GM21381 (cell line): ENCODE results near the gene NSFL1C.
"Not testable (repeated sequence)": the region's sequence is repeated elsewhere in the genome, so short reads cannot be mapped to it uniquely, and the experiment has no call there.

Source experiments
- ATAC-seq: cut with Tn5 transposase; IDR thresholded peaks from one replicate; pipeline ENCODE4 v1.9.1; 2021; ENCODE audit warnings: mild to moderate bottlenecking, moderate library complexity; ENCODE audit not compliant: unreplicated experiment

Gene NSFL1C

DNA sequence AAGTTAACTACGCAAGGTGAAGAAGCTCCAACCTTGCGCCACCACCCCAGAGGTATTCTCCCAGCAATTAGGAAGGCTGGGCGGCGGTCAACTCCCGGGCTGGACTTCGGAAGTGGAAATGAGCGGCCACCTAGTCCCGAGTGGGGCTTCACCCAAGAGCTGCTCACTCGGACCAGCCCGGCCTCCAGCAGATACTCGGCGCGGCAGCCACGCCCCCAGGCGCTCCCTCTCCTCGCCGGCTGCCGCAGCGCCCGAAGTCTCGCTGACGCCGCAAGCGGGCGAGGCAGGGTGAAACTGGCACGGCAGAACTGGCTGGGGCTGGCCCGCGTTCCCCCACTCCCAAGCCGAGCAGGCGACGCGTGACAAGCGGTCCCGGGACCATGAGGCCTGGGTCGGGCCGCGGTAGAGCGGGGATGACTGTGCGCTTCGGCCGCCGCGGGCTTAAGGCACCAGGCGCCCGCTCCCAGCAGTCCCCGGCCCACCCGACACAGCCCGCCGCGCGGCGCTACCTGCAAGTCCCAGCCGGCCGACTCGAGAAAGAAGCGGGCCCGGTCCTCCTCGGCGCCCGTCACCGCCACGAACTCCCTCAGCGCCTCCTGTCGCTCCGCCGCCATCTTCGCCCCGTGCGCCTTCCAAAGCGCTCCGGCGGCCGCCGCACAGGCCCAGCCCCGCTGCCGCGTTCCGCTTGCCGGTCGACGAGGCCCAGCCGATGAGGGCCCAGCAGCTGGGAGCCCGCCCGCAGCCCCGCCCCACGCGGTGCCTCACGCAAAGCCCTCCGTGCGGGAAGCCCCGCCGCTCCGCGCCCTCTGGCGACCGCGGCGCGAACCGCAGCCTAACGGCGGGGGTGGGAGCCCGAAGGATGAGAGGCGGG is at the start of gene NSFL1C:
NSFL1C (minus strand) TSS at position 639 of the 871 bp plus-strand sequence; CDS start at position 614, 25 bp downstream.
- ATAC-seq: peak; percentile 90

DNA sequence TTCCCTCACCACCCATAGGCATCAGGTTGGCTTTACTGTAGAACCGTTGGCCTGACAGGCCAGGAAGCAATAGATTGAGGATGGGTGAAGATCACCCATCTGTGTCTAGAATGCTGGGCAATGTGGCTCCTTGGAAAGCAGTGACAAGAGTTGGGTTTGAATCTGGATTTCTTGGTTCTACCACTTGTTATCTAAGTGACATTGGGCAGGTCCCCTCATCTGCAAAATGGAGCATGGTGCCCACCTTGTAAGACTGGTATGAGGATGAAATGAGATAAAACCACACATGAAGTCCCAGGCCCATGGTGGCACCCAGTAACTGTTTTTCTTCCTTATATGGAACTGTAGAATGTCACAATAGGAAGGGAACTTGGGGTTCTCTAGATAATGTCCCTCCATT is 47.2 kb upstream of the NSFL1C start:
- no peak for ATAC-seq

DNA sequence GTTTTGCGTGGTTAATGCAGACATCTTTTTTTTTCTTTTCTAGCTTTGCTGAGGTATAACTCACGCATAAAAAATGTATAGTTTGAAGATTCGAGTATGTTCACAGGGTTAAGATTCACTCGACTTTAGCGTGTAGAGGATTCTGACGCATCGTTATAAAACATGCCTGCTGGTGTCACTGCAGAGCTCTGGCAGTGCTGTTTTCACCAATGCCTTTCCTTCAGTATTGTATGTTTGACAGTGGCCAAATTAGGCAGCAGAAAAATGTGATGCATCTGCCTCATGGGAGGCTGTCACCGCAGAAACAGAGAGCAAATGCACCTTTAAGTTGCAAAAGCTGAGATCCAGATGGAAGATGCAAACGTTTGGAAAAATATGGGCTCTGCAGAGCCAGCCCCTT is 42.6 kb upstream of the NSFL1C start:
- no peak for ATAC-seq

DNA sequence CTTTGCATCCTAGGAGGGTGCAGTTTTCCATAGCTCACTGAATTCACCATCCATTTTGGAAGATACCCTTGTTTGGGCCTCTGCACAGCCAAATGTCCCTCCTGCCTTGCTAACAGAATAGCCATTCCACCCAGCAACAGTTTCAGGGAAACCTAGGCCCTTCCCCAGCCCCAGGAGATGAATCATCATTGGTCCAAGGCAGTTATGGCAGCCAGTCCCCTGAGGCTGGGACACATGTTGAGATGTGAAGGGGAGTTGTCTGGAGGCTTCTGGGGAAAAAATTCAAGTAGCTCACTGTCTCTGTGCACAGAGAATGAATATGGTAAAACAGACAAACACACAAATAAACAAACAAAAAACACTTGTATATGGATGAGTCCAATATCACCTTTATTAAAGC is 41.9 kb upstream of the NSFL1C start:
- no peak for ATAC-seq

DNA sequence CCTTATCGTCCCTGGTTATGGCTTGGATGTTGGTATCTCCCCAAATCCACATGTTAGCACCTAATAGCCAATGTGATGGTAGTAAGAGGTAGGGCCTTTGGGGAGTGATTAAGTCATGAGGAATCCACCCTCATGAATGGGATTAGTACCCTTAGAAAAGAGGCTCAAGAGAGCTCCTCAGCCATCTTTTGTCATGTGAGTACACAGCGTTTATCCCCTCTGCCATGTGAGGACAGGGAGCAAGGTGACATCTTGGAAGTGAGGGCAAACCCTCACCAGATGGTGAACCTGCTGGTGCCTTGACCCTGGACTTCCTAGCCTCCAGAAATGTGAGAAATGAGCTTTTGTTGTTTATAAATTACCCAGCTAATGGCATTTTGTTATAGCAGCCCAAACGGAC is 40.6 kb upstream of the NSFL1C start:
- no peak for ATAC-seq

DNA sequence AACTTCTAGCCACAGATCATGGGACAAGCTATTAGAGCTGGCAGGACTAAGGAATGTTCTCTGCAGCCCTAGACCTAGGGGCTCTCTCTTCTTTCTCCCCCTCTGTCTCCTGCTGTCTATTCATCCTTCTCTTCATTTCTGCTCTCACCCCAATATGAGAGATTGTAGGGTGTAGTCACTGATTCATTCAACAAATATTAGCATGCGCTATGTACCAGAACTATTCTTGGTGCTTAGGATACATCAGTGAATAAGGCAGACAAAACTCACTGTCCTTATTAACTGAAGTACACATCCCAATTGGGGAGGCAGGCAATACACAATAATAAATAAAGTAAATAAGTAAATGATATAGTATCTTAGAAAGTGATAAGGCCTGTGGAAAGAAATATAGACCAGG is 39.2 kb upstream of the NSFL1C start:
- ATAC-seq: no peak

DNA sequence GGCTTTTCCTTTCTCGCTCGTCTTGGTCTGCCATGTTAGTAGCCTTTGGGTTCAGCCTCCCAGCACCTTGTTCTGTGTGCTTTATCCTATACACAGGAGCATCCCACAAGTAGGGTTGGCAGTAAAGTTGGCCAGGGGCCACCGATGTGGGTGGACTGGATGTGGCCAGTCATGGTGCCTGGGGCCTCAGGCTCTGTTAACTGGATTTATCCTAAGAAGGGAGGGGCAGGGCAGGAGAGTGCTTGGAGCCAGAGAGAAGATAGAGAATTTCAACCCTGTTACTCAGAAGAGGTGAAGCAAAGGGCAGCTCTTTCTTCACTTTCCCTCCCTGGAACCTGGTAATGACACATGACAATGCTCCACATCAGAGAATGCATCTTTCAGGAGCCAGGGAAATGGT is 38.7 kb upstream of the NSFL1C start:
- no peak for ATAC-seq

DNA sequence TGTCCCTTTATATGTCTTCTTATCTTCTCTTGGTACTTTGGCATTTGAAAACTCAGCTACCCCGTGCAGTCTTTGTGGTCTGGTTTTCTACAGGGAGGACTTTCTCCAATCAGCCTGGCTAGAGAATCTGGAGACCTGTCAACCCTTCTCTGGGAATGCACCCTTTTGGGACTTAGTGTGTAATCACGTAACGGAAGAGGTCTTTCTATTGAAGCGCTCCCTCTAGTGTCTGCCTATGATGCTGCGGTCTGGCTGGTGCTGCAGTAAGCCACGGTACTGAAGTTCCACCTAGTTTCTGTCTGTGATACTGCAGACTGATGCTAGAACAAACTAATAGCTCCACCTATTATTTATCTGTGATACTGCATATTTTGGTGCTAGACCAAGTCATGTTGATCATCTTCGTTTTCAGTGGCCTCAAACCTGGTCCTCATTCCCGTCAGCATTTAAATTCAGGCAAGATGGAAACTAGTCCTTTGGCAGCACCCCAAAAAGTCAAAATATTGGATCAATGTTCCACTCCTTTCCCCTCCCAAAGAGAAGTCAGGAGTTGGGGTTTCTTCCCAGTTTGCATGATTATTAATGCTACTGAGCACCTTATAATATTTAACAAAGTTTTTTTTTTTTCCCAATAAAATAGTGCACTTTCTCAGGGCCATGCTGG is 37.0 kb upstream of the NSFL1C start:
- ATAC-seq: peak; percentile 91

DNA sequence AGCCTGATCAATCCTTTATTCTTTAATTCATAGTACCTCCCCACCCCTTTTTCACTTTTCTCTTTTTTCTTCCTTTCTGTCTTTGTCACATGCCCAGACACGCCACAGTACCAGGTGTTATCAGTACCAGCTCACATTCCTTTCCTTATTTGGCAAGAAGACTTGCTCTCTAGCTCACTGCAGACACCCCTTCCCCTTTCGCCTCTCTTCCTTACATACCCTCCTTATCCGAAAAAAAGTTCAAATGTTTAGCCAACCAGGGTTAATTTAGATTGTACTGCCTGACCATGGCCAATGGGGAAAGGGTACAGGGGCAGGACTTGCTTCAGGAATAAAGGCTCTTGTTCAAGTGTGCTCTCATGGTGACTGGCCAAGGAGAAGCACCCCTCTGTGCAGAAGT is 33.8 kb upstream of the NSFL1C start:
- ATAC-seq: no peak

DNA sequence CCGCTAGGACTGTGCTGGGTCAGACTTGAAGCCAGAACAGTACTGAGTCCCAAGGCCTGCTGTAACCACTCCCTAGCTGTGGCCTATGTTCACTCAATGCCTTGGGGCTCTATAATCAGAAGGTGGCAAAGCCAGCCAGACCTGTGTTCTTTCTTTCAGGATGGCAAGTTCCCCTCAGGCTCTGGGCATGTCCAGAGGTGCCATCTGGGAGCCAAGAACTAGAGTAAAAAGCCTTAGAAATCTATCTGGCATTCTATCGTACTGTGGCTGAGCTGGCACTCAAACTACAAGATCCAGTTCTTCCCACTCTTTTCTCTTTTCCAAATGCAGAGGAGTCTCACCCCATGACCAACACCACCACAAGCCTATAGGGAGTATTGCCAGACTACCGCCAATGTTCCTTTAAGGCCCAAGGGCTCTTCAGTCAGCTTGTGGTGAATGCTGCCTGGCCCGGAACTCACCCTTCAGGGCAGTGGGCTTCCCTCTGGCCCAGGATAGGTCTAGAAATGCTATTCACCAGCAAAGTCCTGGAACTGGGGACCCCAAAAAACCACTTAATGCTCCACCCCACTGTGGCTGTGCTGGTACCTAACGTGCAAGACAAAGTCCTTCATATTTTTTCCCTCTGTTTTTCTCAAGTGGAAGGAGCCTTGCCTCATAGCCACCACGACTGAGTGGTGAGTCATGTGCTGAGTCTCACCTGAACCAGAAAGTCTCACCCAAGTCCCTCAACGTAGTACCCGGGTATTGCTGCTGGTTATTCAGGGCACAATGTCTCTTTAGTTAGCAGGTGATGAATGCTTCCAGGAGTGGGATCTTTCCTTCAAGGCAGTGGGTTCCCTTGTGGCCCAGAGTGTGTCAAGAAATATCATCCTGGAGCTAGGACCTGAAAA is 33.1 kb upstream of the NSFL1C start:
- no peak for ATAC-seq

DNA sequence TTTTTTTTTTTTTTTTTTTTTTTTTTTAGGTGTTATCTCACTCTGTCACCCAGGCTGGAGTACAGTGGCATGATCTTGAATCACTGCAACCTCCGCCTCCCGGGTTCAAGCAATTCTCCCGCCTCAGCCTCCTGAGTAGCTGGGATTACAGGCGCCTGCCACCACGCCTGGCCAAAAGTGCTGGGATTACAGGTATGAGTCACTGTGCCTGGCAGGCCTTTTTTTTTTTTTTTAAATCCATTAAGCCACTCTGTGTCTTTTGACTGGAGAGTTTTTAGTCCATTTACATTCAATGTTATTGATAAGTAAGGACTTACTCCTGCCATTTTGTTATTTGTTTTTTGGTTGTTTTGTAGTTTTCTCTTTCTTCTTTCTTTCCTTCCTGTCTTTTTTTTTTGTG is 30.7 kb upstream of the NSFL1C start:
- ATAC-seq: not testable (repeated sequence)

DNA sequence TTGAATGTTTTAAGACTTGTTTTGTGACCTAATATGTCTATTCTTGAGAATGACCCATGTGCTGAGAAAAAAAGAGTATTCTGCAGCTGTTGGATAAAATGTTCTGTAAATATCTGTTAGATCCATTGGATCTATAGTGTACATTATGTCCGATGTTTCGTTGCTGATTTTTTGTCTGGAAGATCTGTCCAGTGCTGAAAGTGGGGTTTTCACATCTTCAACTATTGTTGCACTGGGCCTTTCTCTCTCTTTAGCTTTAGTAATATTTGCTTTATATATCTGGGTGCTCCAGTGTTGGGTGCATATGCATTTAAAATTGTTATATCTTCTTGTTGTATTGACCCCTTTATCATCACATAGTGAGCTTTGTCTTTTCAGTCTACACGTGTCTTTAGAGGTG is 30.3 kb upstream of the NSFL1C start:
- no peak for ATAC-seq

DNA sequence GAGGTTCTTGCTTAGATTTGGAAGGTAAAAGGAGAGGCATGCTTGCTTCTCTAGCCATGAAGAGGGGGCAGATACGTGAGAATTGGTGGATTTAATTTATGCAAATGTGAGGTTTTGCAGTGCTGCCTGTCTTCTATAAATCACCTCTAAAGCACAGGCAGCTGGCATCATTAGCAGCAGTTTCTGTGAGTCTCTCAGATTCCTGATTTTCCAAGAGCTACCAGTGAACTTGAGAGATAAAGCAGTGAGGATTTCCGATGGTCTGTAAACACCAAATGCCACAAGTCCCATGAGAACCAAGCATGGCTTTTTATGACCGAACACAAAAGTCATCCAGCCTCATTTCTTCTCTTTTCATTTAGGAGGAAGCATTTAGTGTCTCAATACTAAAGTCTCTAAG is 27.8 kb upstream of the NSFL1C start:
- no peak for ATAC-seq

DNA sequence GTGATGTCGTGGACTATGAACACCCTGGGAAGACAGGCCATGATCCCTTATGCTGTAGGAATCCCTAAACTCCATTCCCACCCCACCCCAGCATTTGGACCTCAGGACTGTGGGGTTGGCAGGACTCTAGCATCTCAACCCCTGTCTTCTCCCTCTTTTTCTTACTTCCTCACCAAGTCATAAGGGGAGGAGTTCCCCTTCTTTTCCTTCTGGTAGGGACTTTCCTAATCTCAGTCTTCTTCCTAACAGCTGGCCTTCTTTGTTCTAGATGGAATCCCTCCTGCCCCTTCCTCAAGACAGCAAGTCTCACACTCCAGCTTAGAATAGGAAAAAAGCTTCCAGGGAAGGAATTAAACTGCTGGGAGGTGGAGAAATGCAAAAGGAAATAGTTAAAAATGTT is 26.9 kb upstream of the NSFL1C start:
- ATAC-seq: no peak

DNA sequence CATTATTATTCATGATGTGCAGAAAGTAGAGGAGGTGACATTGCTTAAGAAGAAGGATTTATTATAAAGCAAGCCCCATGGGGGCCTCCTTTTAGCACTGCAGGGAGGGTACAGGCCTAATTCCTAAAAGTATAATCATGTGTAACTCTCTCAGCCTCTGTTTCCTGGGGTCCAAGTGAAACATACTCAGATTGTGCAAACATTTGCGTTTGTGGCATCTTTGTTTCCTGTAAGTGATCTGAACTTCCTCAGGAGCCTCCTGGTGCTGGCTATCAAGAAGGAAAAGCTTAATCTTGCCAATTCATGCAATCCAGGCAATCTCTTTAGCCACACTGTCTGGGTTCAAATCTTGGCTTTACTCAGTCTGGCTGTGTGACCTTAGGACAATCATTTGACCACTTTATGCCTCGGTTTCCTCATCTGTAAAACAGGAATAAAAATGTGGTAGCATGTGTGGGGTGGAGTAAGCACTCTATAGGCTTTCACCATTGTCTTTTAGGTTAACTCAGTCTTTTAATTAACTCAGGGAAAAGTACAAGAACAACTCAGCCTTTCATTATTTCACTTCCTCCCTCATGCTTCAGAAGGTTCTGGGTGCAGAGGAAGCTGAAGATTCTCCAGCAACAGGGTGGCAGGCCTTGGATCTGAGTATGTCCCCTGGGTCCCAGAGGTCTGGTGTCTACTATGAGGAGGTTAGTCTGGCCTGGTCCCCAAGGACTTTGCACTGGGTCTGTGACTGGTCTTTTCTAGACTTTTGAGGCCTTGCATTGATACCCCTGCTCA is 25.4 kb upstream of the NSFL1C start:
- ATAC-seq: no peak

DNA sequence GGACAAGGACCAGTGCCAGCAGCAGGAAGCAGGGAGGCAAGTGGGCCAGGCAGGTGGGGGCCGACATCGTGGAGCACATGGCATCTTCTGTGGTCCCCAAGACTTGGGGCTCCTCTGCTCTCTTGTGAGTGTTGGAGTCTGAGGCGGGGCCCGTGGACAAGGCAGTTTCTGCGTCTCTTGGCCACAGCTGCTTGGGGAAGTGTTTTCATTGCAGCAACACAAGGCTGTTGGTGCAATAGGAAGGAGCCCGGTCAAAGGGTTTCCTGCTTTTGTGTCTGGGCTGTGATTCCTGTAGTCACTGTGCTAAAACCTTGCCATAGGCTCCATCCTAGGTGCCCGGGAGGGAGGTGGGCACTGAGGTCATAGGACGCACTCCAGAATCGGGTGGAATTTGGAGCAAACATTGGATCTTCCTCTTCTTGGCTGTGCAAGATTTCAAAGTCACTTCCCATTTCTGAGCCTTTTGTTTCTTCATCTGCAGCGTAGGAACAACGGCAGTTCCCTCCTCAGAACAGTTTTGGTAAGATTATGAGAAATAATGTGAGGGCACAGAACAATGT is 24.7 kb upstream of the NSFL1C start, which contains the start of gene SIRPB2:
SIRPB2 (minus strand) TSS at position 140 of the 560 bp plus-strand sequence; CDS start at position 79, 61 bp downstream.
- no peak for ATAC-seq

DNA sequence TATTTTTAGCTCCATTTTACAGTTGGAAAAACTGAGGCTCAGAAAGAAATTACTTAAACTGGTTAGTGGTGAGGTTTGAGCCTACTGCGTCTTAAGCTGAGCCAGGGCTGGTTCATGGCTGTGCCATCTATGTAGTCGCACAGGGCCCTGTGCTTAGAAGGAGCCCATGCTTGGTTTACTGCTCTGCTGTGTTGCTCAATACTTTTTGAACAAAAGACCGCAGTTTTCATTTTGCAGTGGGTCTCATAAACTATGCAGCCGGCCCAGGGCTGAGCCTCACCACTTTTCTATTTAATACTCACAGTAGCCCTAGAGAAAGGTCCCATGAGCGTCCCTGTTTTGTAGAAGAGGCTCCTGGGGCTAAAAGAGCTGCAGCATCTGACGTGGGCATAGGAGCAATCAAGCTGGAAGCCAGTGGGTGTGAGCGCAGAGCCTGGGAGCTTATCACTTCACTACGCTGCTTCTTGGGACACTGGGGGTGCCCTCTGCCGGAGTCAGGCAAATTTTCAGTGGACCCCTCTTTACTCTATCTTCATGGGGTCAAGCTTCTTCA is 24.1 kb upstream of the NSFL1C start:
- no peak for ATAC-seq

DNA sequence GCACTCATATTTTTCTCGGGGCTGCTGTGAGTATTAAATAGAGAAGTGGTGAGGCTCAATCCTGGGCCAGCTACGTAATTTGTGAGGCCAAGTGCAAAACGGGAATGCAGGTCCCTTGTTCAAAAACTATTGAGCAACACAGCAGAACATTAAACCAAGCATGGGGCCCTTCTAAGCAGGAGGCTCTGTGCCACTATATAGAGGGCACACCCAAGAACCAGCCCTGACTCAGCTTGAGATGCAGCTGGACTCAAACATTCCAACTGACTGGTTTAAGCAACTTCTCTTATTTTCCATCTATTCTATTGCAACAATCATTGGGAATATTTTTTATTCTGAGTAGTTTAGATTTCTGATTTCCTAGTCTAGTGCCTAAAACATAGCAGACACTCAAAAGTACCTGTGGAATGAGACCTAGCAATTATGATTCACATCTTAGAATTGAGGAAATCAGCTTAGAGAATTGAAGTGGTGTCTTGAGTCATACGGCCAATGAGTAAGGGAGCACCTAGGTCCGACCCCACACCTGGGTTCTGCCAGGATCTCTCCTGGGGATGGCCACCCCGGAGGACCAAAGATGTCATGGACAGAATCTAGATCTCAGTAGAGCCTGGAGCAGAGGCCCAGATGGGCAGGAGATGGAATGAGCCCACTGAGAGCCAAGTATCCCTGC is 23.3 kb upstream of the NSFL1C start:
- ATAC-seq: no peak

DNA sequence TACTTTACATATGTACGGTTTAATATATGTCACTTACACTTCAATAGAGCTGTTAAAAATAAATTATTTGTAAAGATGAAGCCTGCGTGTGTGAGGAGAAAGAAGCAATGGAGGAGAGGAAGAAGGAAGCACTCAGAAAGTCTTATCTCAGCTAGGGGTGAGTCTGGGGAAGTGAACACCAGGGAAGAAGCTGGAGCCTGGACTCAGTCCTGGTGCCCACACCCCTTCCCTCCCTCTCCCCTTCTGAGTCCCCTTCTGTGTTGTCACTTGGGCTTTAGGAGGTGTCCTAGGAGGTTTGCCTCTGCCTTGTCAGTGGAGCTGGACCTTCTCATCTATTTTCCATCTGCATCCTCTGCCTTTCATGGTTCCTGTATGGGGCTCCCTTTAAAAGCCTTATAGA is 22.7 kb upstream of the NSFL1C start:
- no peak for ATAC-seq
